ENCODE results near the gene EVI5.

DNA sequence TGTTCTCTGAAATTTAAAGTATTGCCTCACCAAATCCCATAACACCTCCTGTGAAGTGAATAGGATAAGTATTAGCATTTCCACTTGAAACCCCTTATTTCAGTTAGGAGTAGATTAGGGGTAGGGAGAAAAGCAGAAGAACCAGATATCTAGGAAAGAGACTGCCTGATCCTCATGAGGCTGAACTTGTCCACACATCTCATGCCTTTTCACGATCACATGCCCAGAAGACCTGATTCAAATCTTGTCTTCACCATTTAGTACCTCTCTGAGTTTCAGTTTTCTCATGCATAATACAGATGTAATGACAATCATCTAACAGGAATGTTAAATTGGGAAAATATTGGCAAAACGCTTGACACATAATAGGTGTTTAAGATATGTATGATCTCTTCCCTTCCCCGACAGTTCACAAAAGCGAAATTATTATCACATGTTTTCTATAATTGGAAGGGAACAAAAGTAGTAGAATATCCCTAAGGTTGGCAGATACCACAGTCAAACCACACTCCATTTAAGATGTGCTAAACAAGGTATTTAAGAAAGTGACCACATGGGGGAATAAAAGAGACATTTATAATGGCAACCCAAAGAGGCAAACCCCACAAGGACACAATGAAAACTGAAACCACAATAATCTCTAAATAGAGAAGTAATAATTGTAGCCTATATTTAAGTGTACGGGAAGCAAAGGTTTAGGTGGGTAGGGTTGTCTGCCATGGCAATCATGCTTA, 323.4 kb downstream of the EVI5 start:
- TF ChIP-seq EP300 (IDR thresholded peaks at IDR 0.05): no peak
- TF ChIP-seq POLR2AphosphoS5 (IDR thresholded peaks at IDR 0.05): no peak
